ENCODE data around the gene SMIM32. TPM values are rescaled to one million over a fixed set of nuclear protein-coding genes. Genes with fewer than 3 reads are reported as not detected.

SMIM32 gene
- polyA plus RNA-seq, 1 donor = 28.2 TPM

GRCh38 chr5:136190904-136191303 is 2.1 kb downstream of the SMIM32 start:
- WGBS (ENCODE audit: insufficient coverage, low lambda C conversion rate) = no CpG with 5 or more reads among the region's 1 CpG
- peak overlapping the region; percentile 82 for H3K27ac ChIP-seq (ENCODE audit: low read length)
- H3K27me3 ChIP-seq (ENCODE audit: control insufficient read depth, insufficient read depth, low read length) = peaks cover 19% of the 10 kb centered on the region

DNA sequence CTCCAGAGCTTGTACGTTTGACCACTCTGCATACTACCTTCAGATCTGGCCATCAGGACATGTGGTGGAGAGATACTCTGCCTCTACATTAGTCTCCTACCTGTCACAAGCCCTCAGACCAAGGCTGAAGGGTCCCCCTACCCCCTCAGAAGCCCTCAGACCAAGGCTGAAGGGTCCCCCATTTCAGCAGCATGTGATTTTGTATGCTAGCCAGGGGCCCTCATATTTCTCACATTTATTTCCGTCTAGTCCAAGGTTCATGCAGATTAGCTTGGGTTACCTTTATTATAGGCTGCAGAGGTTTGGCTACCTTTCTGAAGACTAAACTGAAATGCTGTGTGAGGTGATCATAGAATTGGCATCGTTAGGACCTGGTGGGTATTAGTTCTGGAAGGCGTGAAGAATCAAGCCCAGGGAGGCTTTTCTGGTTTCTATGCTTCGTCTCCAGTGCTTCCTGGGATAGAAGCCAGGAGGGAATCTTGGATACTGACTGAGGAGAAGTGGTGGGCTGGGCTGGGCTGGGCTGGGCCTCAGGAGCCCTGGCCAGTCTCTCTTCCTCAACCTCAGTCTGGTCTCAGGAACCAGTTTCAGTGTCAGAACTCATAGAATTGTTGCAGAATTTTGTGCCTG is 2.8 kb downstream of the SMIM32 start:
- no CpG with 5 or more reads among the region's 5 CpGs for WGBS (ENCODE audit: insufficient coverage, low lambda C conversion rate)
- Histone ChIP-seq H3K9me3 (ENCODE audit: control insufficient read depth, low read depth, low read length) (no peaks in the 10 kb centered on the region), H3K27me3 (ENCODE audit: control insufficient read depth, insufficient read depth, low read length) (peaks cover 19% of the 10 kb centered on the region), H3K36me3 (ENCODE audit: control insufficient read depth, insufficient read depth, low read length) (peaks cover 3% of the 10 kb centered on the region), H3K4me3 (ENCODE audit: low read length) (no peak overlapping the region), H3K4me1 (ENCODE audit: control insufficient read depth, insufficient read depth, low read length) (peaks cover 60% of the 10 kb centered on the region), H3K27ac (ENCODE audit: low read length) (peak overlapping the region; percentile 82)
- DNase-seq = peak; percentile 67 to 90

More at GRCh38 chr5:136190904-136191303, 2.1 kb downstream of the SMIM32 start:
- H3K4me3 ChIP-seq (ENCODE audit: low read length) = peak overlapping the region; percentile 75
- peaks cover 58% of the 10 kb centered on the region for H3K4me1 ChIP-seq (ENCODE audit: control insufficient read depth, insufficient read depth, low read length)
- DNase-seq = no peak
- H3K36me3 ChIP-seq (ENCODE audit: control insufficient read depth, insufficient read depth, low read length) = peaks cover 3% of the 10 kb centered on the region
- no peaks in the 10 kb centered on the region for H3K9me3 ChIP-seq (ENCODE audit: control insufficient read depth, low read depth, low read length)

- no peak for DNase-seq
- Histone ChIP-seq H3K9me3 (ENCODE audit: control insufficient read depth, low read depth, low read length) (no peaks in the 10 kb centered on the region), H3K27ac (ENCODE audit: low read length) (no peak overlapping the region), H3K36me3 (ENCODE audit: control insufficient read depth, insufficient read depth, low read length) (peaks cover 3% of the 10 kb centered on the region), H3K27me3 (ENCODE audit: control insufficient read depth, insufficient read depth, low read length) (peaks cover 19% of the 10 kb centered on the region), H3K4me1 (ENCODE audit: control insufficient read depth, insufficient read depth, low read length) (peaks cover 54% of the 10 kb centered on the region), H3K4me3 (ENCODE audit: low read length) (no peak overlapping the region)
- WGBS (ENCODE audit: insufficient coverage, low lambda C conversion rate) = no CpG with 5 or more reads among the region's 7 CpGs
Observed at GRCh38 chr5:136188859-136189258, 4.1 kb downstream of the SMIM32 start.

DNA sequence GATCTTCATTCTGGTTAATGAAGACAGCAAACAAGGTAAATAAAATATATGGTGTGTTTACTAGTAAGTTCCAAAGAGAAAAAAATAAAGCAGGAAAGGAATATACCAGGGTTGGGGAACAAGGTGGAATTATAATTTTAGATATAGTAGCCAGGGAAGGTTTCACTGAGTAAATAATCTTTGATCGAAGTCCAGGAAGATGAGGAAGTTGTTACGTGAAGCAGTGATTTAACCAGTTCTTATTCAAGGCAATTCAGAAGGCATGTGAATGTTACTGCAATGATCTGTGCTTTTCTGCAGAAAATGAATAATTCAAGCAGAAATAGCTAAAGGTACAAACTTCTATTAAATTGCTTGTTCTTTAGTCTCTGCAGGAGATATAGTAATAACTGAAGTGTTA is 6.2 kb downstream of the SMIM32 start:
- no CpG with 5 or more reads among the region's 2 CpGs for WGBS (ENCODE audit: insufficient coverage, low lambda C conversion rate)
- H3K27me3 ChIP-seq (ENCODE audit: control insufficient read depth, insufficient read depth, low read length) = peaks cover 10% of the 10 kb centered on the region
- DNase-seq = peak in 1 of 2 donors; percentile 79
- H3K36me3 ChIP-seq (ENCODE audit: control insufficient read depth, insufficient read depth, low read length) = peaks cover 3% of the 10 kb centered on the region
- H3K27ac ChIP-seq (ENCODE audit: low read length) = peak overlapping the region; percentile 64
- peaks cover 48% of the 10 kb centered on the region for H3K4me1 ChIP-seq (ENCODE audit: control insufficient read depth, insufficient read depth, low read length)
- no peaks in the 10 kb centered on the region for H3K9me3 ChIP-seq (ENCODE audit: control insufficient read depth, low read depth, low read length)
- no peak overlapping the region for H3K4me3 ChIP-seq (ENCODE audit: low read length)

GRCh38 chr5:136185974-136186665 is 6.8 kb downstream of the SMIM32 start:
- Histone ChIP-seq H3K27ac (ENCODE audit: low read length) (peak overlapping the region; percentile 64), H3K4me1 (ENCODE audit: control insufficient read depth, insufficient read depth, low read length) (peaks cover 44% of the 10 kb centered on the region), H3K36me3 (ENCODE audit: control insufficient read depth, insufficient read depth, low read length) (peaks cover 3% of the 10 kb centered on the region), H3K9me3 (ENCODE audit: control insufficient read depth, low read depth, low read length) (no peaks in the 10 kb centered on the region), H3K4me3 (ENCODE audit: low read length) (no peak overlapping the region), H3K27me3 (ENCODE audit: control insufficient read depth, insufficient read depth, low read length) (peaks cover 3% of the 10 kb centered on the region)
- WGBS (ENCODE audit: insufficient coverage, low lambda C conversion rate) = no CpG with 5 or more reads among the region's 5 CpGs
- DNase-seq = peak in 1 of 2 donors; percentile 68

GRCh38 chr5:136182618-136183017 is 10.3 kb downstream of the SMIM32 start:
- no peak overlapping the region for H3K27ac ChIP-seq (ENCODE audit: low read length)
- peaks cover 6% of the 10 kb centered on the region for H3K36me3 ChIP-seq (ENCODE audit: control insufficient read depth, insufficient read depth, low read length)
- no peak overlapping the region for H3K4me3 ChIP-seq (ENCODE audit: low read length)
- H3K4me1 ChIP-seq (ENCODE audit: control insufficient read depth, insufficient read depth, low read length) = peaks cover 13% of the 10 kb centered on the region
- WGBS (ENCODE audit: insufficient coverage, low lambda C conversion rate) = no CpG with 5 or more reads among the region's 1 CpG
- H3K9me3 ChIP-seq (ENCODE audit: control insufficient read depth, low read depth, low read length) = no peaks in the 10 kb centered on the region
- no peak for DNase-seq
- no peaks in the 10 kb centered on the region for H3K27me3 ChIP-seq (ENCODE audit: control insufficient read depth, insufficient read depth, low read length)

DNA sequence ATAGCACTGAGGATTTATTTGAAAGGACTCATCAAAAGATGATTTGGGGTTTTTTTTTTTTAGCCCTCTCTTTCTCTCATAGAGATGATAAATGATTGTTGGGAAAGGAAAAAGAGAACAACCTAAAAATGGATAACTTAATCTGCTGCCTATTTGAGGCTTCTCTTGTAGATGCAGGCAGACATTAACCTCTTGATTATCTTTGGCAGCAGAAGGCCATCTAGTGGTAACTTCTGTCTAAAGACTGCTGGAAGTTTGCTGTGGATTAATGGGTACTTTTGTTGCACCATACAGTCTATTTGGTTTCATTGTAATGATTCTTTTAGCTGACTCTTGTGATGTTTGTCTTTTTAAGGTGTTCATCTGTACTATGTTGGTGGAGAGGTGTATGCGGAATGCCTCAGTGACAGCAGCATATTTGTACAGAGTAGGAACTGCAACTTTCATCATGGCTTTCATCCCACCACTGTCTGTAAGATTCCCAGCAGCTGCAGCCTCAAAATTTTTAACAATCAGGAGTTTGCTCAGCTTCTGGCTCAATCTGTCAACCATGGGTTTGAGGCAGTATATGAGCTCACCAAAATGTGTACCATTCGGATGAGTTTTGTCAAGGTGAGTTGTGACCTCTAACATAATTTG is 18.8 kb downstream of the SMIM32 start:
- no peak overlapping the region for H3K27ac ChIP-seq (ENCODE audit: low read length)
- WGBS (ENCODE audit: insufficient coverage, low lambda C conversion rate) = no CpG with 5 or more reads among the region's 2 CpGs
- H3K4me3 ChIP-seq (ENCODE audit: low read length) = no peak overlapping the region
- peaks cover 44% of the 10 kb centered on the region for H3K36me3 ChIP-seq (ENCODE audit: control insufficient read depth, insufficient read depth, low read length)
- no peaks in the 10 kb centered on the region for H3K27me3 ChIP-seq (ENCODE audit: control insufficient read depth, insufficient read depth, low read length)
- no peaks in the 10 kb centered on the region for H3K9me3 ChIP-seq (ENCODE audit: control insufficient read depth, low read depth, low read length)
- H3K4me1 ChIP-seq (ENCODE audit: control insufficient read depth, insufficient read depth, low read length) = no peaks in the 10 kb centered on the region
- peak in 1 of 2 donors; percentile 56 for DNase-seq

DNA sequence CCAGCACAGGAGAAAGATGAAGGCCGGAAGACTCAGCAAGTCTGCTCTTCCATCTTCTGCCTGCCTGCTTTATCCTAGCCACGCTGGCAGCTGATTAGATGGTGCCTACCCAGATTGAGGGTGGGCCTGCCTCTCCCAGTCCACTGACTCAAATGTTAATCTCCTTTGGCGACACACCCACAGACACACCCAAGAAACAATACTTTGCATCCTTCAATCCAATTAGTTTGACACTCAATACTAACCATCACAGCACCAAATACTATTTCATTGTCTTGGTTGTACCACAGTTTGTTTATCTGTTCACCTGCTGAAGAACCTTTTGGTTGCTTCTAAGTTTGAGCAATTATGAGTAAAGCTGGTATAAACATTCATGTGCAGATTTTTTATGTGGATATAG is 23.7 kb downstream of the SMIM32 start:
- no peaks in the 10 kb centered on the region for H3K27me3 ChIP-seq (ENCODE audit: control insufficient read depth, insufficient read depth, low read length)
- H3K27ac ChIP-seq (ENCODE audit: low read length) = no peak overlapping the region
- DNase-seq = no peak
- WGBS (ENCODE audit: insufficient coverage, low lambda C conversion rate) = 100% methylated on average over 1 of the region's 3 CpGs
- H3K9me3 ChIP-seq (ENCODE audit: control insufficient read depth, low read depth, low read length) = no peaks in the 10 kb centered on the region
- H3K36me3 ChIP-seq (ENCODE audit: control insufficient read depth, insufficient read depth, low read length) = peaks cover 49% of the 10 kb centered on the region
- no peaks in the 10 kb centered on the region for H3K4me1 ChIP-seq (ENCODE audit: control insufficient read depth, insufficient read depth, low read length)
- H3K4me3 ChIP-seq (ENCODE audit: low read length) = no peak overlapping the region

- Histone ChIP-seq H3K27ac (ENCODE audit: low read length) (no peak overlapping the region), H3K36me3 (ENCODE audit: control insufficient read depth, insufficient read depth, low read length) (peaks cover 46% of the 10 kb centered on the region), H3K4me3 (ENCODE audit: low read length) (no peak overlapping the region), H3K9me3 (ENCODE audit: control insufficient read depth, low read depth, low read length) (no peaks in the 10 kb centered on the region), H3K27me3 (ENCODE audit: control insufficient read depth, insufficient read depth, low read length) (no peaks in the 10 kb centered on the region), H3K4me1 (ENCODE audit: control insufficient read depth, insufficient read depth, low read length) (no peaks in the 10 kb centered on the region)
- 88% methylated on average over 2 of the region's 4 CpGs for WGBS (ENCODE audit: insufficient coverage, low lambda C conversion rate)
- no peak for DNase-seq
Observed at GRCh38 chr5:136166909-136167308, 26.1 kb downstream of the SMIM32 start.

- Histone ChIP-seq H3K4me1 (ENCODE audit: control insufficient read depth, insufficient read depth, low read length) (no peaks in the 10 kb centered on the region), H3K27ac (ENCODE audit: low read length) (no peak overlapping the region), H3K9me3 (ENCODE audit: control insufficient read depth, low read depth, low read length) (no peaks in the 10 kb centered on the region), H3K4me3 (ENCODE audit: low read length) (no peak overlapping the region), H3K27me3 (ENCODE audit: control insufficient read depth, insufficient read depth, low read length) (no peaks in the 10 kb centered on the region), H3K36me3 (ENCODE audit: control insufficient read depth, insufficient read depth, low read length) (peaks cover 37% of the 10 kb centered on the region)
- DNase-seq = no peak
- WGBS (ENCODE audit: insufficient coverage, low lambda C conversion rate) = 100% methylated on average over 1 of the region's 1 CpG
Observed at GRCh38 chr5:136164226-136164625, 28.7 kb downstream of the SMIM32 start.

Measured in large intestine (tissue), 3 donors.